MCF 10A (cell line): ENCODE measurements around the gene CASP9. TPM values are rescaled to one million over a fixed set of nuclear protein-coding genes. Genes with fewer than 3 reads are reported as not detected.
"Not testable (repeated sequence)": the region's sequence is repeated elsewhere in the genome, so short reads cannot be mapped to it uniquely, and the experiment has no call there.

Source experiments
- BruUV-seq: library from RNA; stranded (reverse); fragments of 400-500 nt; replicated peaks from 2 replicates; lab custom pipeline; 2021; lab: Mats Ljungman, UMichigan
- CTCF ChIA-PET: fragments of 300-600 bp; sonication (Branson Sonifier 250); formaldehyde crosslinking; extraction: SDS; loops from one replicate; lab custom pipeline; 2021; ENCODE audit warnings: antibody characterized with exemption, inconsistent platforms; lab: Yijun Ruan, JAX
- POLR2A ChIA-PET: fragments of 300-600, 350-650 bp; sonication (Branson Sonifier 250); formaldehyde crosslinking; extraction: SDS; loops from one replicate; lab custom pipeline; 2020; ENCODE audit warnings: antibody characterized with exemption, inconsistent platforms; lab: Yijun Ruan, JAX
- DNase-seq: peaks from one replicate; pipeline ENCODE4 v3.0.0-alpha.2; 2018; ENCODE audit not compliant: unreplicated experiment
- H3K27ac Mint-ChIP-seq: one replicate; pipeline ENCODE4 v1.8.0; 2022; ENCODE audit warnings: mild to moderate bottlenecking, low read depth, mixed read lengths; ENCODE audit not compliant: unreplicated experiment
- H3K27me3 Mint-ChIP-seq: one replicate; pipeline ENCODE4 v1.8.0; 2022; ENCODE audit warnings: mixed read lengths; ENCODE audit not compliant: insufficient read depth, unreplicated experiment
- H3K36me3 Mint-ChIP-seq: one replicate; pipeline ENCODE4 v1.8.0; 2022; ENCODE audit warnings: mild to moderate bottlenecking, moderate library complexity, mixed read lengths; ENCODE audit not compliant: insufficient read depth, unreplicated experiment
- H3K4me1 Mint-ChIP-seq: one replicate; pipeline ENCODE4 v1.8.0; 2022; ENCODE audit warnings: mixed read lengths; ENCODE audit not compliant: insufficient read depth, unreplicated experiment
- H3K4me3 Mint-ChIP-seq: one replicate; pipeline ENCODE4 v1.8.0; 2022; ENCODE audit warnings: mild to moderate bottlenecking, moderate library complexity, mixed read lengths; ENCODE audit not compliant: unreplicated experiment
- H3K9me3 Mint-ChIP-seq: one replicate; pipeline ENCODE4 v1.8.0; 2022; ENCODE audit warnings: mixed read lengths; ENCODE audit not compliant: unreplicated experiment
- CTCF ChIP-seq: fragments of 200-600 bp; IDR thresholded peaks from one replicate; pipeline ENCODE4 v1.8.0; 2022; ENCODE audit warnings: antibody characterized with exemption, mild to moderate bottlenecking; ENCODE audit not compliant: unreplicated experiment
- intact Hi-C: fragments of 100-400 bp; cut with micrococcal nuclease; formaldehyde crosslinking; loops from 2 replicates; pipeline ENCODE4 v1.14.1; 2022
- total RNA-seq: library from RNA; stranded (reverse); gene quantifications from 2 replicates; pipeline ENCODE4 v1.2.3, GENCODE V29; 2022

Gene CASP9
- total RNA-seq, 1 experiment from 2014 or later: 8.9 TPM

DNA sequence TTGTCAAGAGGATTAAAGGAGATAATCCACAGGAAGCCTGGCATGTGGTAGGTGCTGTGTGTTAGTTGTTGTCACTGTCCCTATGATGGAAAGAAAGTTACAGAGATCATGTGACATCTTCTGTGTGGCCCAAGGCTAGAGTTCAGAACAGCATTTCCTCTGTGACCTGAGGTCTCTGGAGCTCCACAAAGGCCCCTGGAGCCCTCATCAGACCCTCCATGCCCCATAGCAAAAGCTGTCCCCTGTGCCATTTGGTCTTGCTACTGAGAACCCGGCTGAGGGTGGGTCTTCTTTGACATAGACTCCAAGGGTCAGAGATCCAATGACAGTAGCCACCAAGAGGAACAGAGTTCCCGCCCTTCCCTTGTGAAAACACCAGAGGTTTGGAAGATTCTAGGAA is 40.0 kb downstream of the CASP9 start:
- H3K36me3 Mint-ChIP-seq: no peaks in the 10 kb centered on the region
- POLR2A ChIA-PET: no interaction called here

DNA sequence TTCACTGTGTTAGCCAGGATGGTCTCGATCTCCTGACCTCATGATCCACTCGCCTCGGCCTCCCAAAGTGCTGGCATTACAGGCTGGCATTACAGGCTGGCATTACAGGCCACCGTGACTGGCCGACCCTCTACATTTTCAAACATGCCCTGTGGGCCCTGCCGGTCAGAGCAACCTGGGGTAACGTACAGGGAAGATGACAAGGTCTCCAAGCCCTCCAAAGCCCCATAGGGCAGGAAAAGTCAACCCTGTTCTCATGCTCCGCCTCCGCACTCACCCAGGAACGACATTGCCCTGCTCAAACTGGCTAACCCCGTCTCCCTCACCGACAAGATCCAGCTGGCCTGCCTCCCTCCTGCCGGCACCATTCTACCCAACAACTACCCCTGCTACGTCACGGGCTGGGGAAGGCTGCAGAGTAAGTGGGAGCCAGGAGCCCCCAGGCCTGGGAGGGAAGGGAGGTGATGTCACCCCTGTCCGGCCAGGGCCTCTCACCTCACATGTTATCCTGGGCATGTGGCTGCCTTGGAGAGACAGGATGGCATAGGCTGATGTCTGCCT is 41.0 kb downstream of the CASP9 start:
- BruUV-seq, H3K36me3 Mint-ChIP-seq, H3K4me1 Mint-ChIP-seq, H3K27me3 Mint-ChIP-seq, H3K27ac Mint-ChIP-seq, CTCF ChIA-PET, H3K4me3 Mint-ChIP-seq, DNase-seq, H3K9me3 Mint-ChIP-seq, intact Hi-C loops, POLR2A ChIA-PET: not testable (repeated sequence)

More for the DNA sequence above, 40.0 kb downstream of the CASP9 start:
- no peak overlapping the region for H3K4me3 Mint-ChIP-seq
- BruUV-seq: no TSS peak
- CTCF ChIA-PET: no interaction called here
- H3K27ac Mint-ChIP-seq: no peak overlapping the region
- no peaks in the 10 kb centered on the region for H3K4me1 Mint-ChIP-seq
- DNase-seq: no peak
- intact Hi-C loops: no loop called here
- no peaks in the 10 kb centered on the region for H3K27me3 Mint-ChIP-seq
- H3K9me3 Mint-ChIP-seq: no peaks in the 10 kb centered on the region
- no peak for TF ChIP-seq CTCF

GRCh38 chr1:15482455-15482854 is 41.6 kb downstream of the CASP9 start:
- H3K9me3 Mint-ChIP-seq, H3K4me1 Mint-ChIP-seq, H3K36me3 Mint-ChIP-seq, DNase-seq, CTCF ChIA-PET, intact Hi-C loops, H3K27ac Mint-ChIP-seq, H3K4me3 Mint-ChIP-seq, POLR2A ChIA-PET, H3K27me3 Mint-ChIP-seq, BruUV-seq: not testable (repeated sequence)

DNA sequence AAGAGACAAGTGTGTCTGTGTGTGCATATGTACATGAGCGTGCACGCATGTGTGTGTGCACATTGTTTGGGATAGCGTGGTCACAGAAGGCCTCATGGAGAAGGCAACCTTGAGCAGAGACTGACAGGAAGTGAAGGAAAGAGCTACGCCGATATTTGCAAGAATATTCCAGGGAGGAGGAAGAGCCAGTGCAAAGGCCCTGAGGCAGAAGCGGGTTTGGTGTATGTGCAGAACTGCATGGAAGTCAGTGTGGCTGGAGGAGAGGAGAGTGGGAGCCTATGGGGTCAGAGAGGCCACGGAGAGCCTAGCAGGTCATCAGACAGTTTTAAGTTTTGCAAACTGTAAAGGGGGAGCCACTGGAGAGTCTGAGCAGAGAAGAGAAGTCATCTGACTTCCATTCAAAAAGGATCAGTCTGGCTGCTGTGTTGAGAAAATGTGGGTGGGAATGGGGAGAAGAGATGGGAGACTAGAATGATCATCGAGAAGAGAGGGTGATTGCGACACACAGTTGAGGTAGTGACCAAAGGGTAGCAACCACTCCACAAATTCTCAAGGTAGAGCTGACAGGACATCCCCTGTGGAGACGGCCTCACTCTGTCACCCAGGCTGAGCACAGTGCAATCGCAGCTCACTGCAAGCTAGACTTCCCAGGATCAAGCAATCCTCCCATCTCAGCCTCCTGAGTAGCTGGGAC is 44.2 kb downstream of the CASP9 start:
- ChIA-PET POLR2A (interaction anchor here (0.6 kb wide), 2 partner anchors 63 to 365 kb away, joined by 3 read pairs; no protein-coding TSS in a partner anchor), CTCF (no interaction called here)
- intact Hi-C loops: no loop called here
- Mint-ChIP-seq H3K36me3 (no peaks in the 10 kb centered on the region), H3K4me3 (no peak overlapping the region), H3K9me3 (no peaks in the 10 kb centered on the region), H3K27ac (no peak overlapping the region), H3K27me3 (no peaks in the 10 kb centered on the region), H3K4me1 (no peaks in the 10 kb centered on the region)
- TF ChIP-seq CTCF: no peak
- BruUV-seq: no TSS peak
- DNase-seq: no peak

GRCh38 chr1:15477646-15478212 is 46.3 kb downstream of the CASP9 start:
- no peak for TF ChIP-seq CTCF
- Mint-ChIP-seq H3K9me3 (no peaks in the 10 kb centered on the region), H3K27me3 (no peaks in the 10 kb centered on the region), H3K4me1 (no peaks in the 10 kb centered on the region), H3K36me3 (no peaks in the 10 kb centered on the region), H3K27ac (no peak overlapping the region), H3K4me3 (no peak overlapping the region)
- ChIA-PET POLR2A (no interaction called here), CTCF (interaction anchor here (0.6 to 0.7 kb wide), 2 partner anchors 21 to 1314 kb away, joined by 3 read pairs; no protein-coding TSS in a partner anchor)
- no peak for DNase-seq
- intact Hi-C loops: no loop called here
- no TSS peak for BruUV-seq
